Measurements from ENCODE around the gene RNF11. TPM values are rescaled to one million over a fixed set of nuclear protein-coding genes. Genes with fewer than 3 reads are reported as not detected.
A peak's percentile ranks its signal among the peaks of the same experiment; 100 is the strongest.

The RNF11 gene
- total RNA-seq, 1 donor from 2014 or later: 53.8 TPM

DNA sequence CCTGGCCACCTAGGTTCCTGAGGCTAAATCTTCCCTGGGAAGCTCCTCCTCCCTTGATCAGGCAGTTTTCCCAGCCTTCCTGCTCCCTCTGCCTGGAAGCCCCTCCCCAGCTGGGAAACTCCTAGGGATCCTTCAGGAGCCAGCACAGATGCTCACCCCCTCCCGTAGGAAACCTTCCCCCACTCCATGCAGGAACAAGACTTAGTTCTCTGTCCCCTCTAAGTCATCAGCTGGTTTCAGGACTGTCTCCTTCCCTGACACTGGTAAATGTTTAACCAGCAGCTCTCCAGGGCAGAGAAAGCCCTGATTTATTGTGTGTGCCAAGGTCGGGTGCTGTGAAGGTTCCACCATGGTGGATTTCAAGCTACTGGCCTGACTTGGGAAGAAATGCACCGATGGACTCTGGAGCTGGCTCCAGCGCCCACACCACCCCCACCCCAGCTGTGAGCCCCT, 69.3 kb downstream of the RNF11 start:
- Histone ChIP-seq H3K9me3 (ENCODE audit: control insufficient read depth in 3 of 3, low read length in 3 of 3) (no peaks in the 10 kb centered on the region), H3K27me3 (ENCODE audit: control insufficient read depth in 3 of 3, insufficient read depth in 3 of 3, low read length in 3 of 3) (no peaks in the 10 kb centered on the region), H3K4me3 (ENCODE audit: low read length in 3 of 3) (no peak overlapping the region), H3K9ac (ENCODE audit: low read depth in 1 of 3, low read length in 3 of 3) (no peak overlapping the region), H3K27ac (ENCODE audit: low read depth, low read length) (no peak overlapping the region), H3K36me3 (ENCODE audit: control insufficient read depth in 3 of 3, insufficient read depth in 3 of 3, low read length in 3 of 3) (no peaks in the 10 kb centered on the region), H3K4me1 (ENCODE audit: control insufficient read depth in 3 of 3, insufficient read depth in 3 of 3, low read length in 3 of 3) (no peaks in the 10 kb centered on the region)

DNA sequence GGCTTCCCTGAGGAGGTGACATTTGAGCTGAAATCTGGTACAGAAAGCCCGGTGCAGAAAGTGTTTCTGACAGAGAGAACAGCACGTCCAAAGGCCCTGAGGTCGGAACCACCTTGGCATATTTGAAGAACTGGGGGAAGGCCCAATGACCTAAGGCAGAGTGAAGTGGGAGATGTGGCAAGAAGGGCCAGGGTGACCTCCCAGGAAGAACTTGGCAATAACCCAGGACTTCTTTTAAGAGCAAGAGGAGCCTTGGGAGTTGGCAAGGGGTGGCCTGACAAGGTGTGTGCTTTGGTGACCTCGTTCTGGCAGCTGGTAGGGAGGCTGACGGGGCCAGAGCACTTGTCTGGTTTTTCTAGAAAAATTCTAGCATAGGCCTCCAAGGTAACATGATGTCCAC, 70.9 kb downstream of the RNF11 start:
- no peak overlapping the region for H3K9ac ChIP-seq (ENCODE audit: low read depth in 1 of 3, low read length in 3 of 3)
- H3K4me3 ChIP-seq (ENCODE audit: low read length in 3 of 3): no peak overlapping the region
- no peaks in the 10 kb centered on the region for H3K9me3 ChIP-seq (ENCODE audit: control insufficient read depth in 3 of 3, low read length in 3 of 3)
- no peaks in the 10 kb centered on the region for H3K27me3 ChIP-seq (ENCODE audit: control insufficient read depth in 3 of 3, insufficient read depth in 3 of 3, low read length in 3 of 3)
- H3K36me3 ChIP-seq (ENCODE audit: control insufficient read depth in 3 of 3, insufficient read depth in 3 of 3, low read length in 3 of 3): no peaks in the 10 kb centered on the region
- no peak overlapping the region for H3K27ac ChIP-seq (ENCODE audit: low read depth, low read length)
- H3K4me1 ChIP-seq (ENCODE audit: control insufficient read depth in 3 of 3, insufficient read depth in 3 of 3, low read length in 3 of 3): no peaks in the 10 kb centered on the region

DNA sequence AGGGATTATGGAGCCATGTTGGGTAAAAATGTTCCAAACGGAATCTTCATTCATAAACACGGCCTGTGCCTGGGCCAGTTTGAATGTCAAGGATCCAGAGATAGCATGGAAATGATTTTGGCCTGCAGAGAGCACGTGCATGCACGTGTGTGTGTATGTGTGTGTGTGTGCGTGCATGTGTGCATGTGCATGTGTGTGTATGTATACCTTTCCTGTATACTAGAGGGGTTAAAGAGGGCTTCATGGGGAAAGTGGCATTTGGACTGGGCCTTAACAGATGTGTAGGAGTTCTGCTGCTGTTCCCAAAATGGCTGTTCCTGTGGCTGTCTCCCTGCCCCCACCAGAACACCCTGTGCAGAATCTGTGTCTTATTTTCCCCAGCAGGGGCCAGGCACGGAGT, 72.6 kb downstream of the RNF11 start:
- H3K9ac ChIP-seq (ENCODE audit: low read depth in 1 of 3, low read length in 3 of 3): no peak overlapping the region
- no peak overlapping the region for H3K4me3 ChIP-seq (ENCODE audit: low read length in 3 of 3)
- no peaks in the 10 kb centered on the region for H3K36me3 ChIP-seq (ENCODE audit: control insufficient read depth in 3 of 3, insufficient read depth in 3 of 3, low read length in 3 of 3)
- no peaks in the 10 kb centered on the region for H3K9me3 ChIP-seq (ENCODE audit: control insufficient read depth in 3 of 3, low read length in 3 of 3)
- no peak overlapping the region for H3K27ac ChIP-seq (ENCODE audit: low read depth, low read length)
- H3K4me1 ChIP-seq (ENCODE audit: control insufficient read depth in 3 of 3, insufficient read depth in 3 of 3, low read length in 3 of 3): no peaks in the 10 kb centered on the region
- no peaks in the 10 kb centered on the region for H3K27me3 ChIP-seq (ENCODE audit: control insufficient read depth in 3 of 3, insufficient read depth in 3 of 3, low read length in 3 of 3)

DNA sequence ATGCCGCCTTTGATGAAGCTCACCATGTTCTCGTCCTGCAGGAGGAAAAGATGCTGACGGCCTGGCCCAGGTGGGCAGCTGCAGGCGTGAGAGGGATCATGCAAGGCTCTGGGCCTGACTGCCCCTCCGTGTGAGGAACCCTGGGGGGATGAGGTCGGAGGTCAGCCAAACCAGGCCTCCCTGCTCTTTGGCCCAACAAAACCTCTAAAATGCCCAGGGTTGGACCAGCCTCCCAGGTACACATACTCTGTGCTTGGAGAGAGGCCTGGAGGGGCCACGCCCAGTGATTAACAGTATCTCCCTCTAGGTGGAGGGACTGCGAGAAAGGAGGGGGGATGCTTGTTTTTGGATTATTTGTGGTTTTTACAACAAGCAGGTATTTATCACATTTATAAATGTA, 73.2 kb downstream of the RNF11 start:
- no peaks in the 10 kb centered on the region for H3K36me3 ChIP-seq (ENCODE audit: control insufficient read depth in 3 of 3, insufficient read depth in 3 of 3, low read length in 3 of 3)
- no peaks in the 10 kb centered on the region for H3K27me3 ChIP-seq (ENCODE audit: control insufficient read depth in 3 of 3, insufficient read depth in 3 of 3, low read length in 3 of 3)
- no peak overlapping the region for H3K4me3 ChIP-seq (ENCODE audit: low read length in 3 of 3)
- H3K9ac ChIP-seq (ENCODE audit: low read depth in 1 of 3, low read length in 3 of 3): no peak overlapping the region
- peaks cover 0 to 5% (median 0%) of the 10 kb centered on the region in 3 donors for H3K4me1 ChIP-seq (ENCODE audit: control insufficient read depth in 3 of 3, insufficient read depth in 3 of 3, low read length in 3 of 3)
- no peak overlapping the region for H3K27ac ChIP-seq (ENCODE audit: low read depth, low read length)
- no peaks in the 10 kb centered on the region for H3K9me3 ChIP-seq (ENCODE audit: control insufficient read depth in 3 of 3, low read length in 3 of 3)

DNA sequence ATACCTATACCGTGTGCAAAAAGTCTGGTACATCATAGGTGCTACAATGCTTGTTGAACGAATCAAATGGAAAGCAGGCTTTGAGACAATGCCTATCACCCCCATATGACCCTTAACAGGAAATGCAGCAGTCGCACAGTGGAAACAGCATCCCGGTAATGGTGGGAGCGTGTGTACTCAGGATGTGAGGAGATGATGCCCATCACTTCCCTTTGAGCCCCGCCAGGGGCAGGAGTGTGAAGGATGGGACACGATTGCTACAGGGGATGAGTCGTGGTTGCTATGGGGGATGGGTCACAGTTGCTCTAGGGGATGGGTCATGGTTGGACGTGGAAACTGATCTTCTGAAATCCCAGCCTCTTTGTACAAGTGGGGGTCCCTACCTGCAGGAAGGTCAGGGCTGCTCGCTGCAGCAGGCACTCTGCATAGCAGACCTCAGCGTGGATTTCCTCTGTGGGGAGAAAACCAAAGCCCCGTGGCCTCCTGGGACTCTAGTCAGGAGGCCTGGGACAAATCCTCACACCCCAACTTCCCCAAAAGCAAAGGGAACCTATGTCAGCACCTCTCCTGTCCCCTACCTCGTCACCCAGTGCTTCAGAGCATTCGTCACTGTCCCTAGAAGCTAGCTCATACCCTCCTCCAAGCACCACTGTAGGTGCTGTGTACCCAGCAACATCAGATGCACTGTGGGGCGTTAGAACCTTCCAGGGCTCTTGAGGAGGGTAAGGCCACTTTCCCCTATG, 75.0 kb downstream of the RNF11 start:
- Histone ChIP-seq H3K27ac (ENCODE audit: low read depth, low read length) (no peak overlapping the region), H3K27me3 (ENCODE audit: control insufficient read depth in 3 of 3, insufficient read depth in 3 of 3, low read length in 3 of 3) (no peaks in the 10 kb centered on the region), H3K4me1 (ENCODE audit: control insufficient read depth in 3 of 3, insufficient read depth in 3 of 3, low read length in 3 of 3) (peaks cover 0 to 7% (median 0%) of the 10 kb centered on the region in 3 donors), H3K9ac (ENCODE audit: low read depth in 1 of 3, low read length in 3 of 3) (no peak overlapping the region), H3K36me3 (ENCODE audit: control insufficient read depth in 3 of 3, insufficient read depth in 3 of 3, low read length in 3 of 3) (no peaks in the 10 kb centered on the region), H3K4me3 (ENCODE audit: low read length in 3 of 3) (no peak overlapping the region), H3K9me3 (ENCODE audit: control insufficient read depth in 3 of 3, low read length in 3 of 3) (no peaks in the 10 kb centered on the region)

DNA sequence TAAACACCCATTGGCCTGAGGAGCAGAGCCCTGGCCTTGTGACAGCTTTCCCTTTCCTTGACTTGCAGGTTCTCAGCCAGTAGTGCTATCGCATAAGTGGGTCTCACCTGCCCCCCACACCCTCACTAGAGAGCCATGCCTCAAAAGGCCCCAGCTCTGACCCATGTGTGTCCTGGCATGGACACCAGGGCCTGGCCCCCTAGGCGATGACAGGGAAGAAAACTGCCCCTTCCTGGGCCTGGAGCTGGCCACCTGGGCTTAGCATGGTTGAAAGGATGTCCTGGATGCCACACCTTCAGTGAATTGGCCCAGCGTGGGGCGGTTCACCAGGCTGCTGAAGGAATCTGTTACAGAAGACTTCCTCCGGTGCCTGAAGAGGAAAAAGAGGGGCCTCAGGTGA, 75.8 kb downstream of the RNF11 start:
- H3K36me3 ChIP-seq (ENCODE audit: control insufficient read depth in 3 of 3, insufficient read depth in 3 of 3, low read length in 3 of 3): no peaks in the 10 kb centered on the region
- no peaks in the 10 kb centered on the region for H3K27me3 ChIP-seq (ENCODE audit: control insufficient read depth in 3 of 3, insufficient read depth in 3 of 3, low read length in 3 of 3)
- H3K27ac ChIP-seq (ENCODE audit: low read depth, low read length): no peak overlapping the region
- H3K9me3 ChIP-seq (ENCODE audit: control insufficient read depth in 3 of 3, low read length in 3 of 3): no peaks in the 10 kb centered on the region
- H3K4me1 ChIP-seq (ENCODE audit: control insufficient read depth in 3 of 3, insufficient read depth in 3 of 3, low read length in 3 of 3): peaks cover 0 to 7% (median 0%) of the 10 kb centered on the region in 3 donors
- no peak overlapping the region for H3K4me3 ChIP-seq (ENCODE audit: low read length in 3 of 3)
- no peak overlapping the region for H3K9ac ChIP-seq (ENCODE audit: low read depth in 1 of 3, low read length in 3 of 3)

DNA sequence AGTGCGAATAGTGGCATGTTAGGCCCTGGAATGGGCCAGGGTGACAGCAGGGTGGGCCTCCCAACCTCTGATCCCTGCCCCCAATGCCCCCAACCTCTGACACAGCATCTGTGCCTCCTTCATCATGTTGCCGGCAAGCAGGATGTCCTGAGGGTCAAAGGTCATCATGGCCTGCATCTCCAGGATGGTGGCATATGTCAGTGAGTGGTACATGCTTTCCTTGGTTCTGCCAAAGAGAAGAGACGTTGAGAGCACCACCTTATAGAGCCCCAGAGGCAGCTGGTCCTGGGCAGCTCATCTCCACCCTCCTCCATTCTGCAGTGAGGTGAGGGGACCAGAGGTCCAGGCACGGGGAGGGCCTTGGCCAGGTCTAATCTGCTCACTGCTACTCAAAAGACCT, 76.6 kb downstream of the RNF11 start:
- Histone ChIP-seq H3K27ac (ENCODE audit: low read depth, low read length) (no peak overlapping the region), H3K4me1 (ENCODE audit: control insufficient read depth in 3 of 3, insufficient read depth in 3 of 3, low read length in 3 of 3) (peaks cover 0 to 7% (median 0%) of the 10 kb centered on the region in 3 donors), H3K36me3 (ENCODE audit: control insufficient read depth in 3 of 3, insufficient read depth in 3 of 3, low read length in 3 of 3) (no peaks in the 10 kb centered on the region), H3K4me3 (ENCODE audit: low read length in 3 of 3) (no peak overlapping the region), H3K9ac (ENCODE audit: low read depth in 1 of 3, low read length in 3 of 3) (no peak overlapping the region), H3K9me3 (ENCODE audit: control insufficient read depth in 3 of 3, low read length in 3 of 3) (no peaks in the 10 kb centered on the region), H3K27me3 (ENCODE audit: control insufficient read depth in 3 of 3, insufficient read depth in 3 of 3, low read length in 3 of 3) (no peaks in the 10 kb centered on the region)

DNA sequence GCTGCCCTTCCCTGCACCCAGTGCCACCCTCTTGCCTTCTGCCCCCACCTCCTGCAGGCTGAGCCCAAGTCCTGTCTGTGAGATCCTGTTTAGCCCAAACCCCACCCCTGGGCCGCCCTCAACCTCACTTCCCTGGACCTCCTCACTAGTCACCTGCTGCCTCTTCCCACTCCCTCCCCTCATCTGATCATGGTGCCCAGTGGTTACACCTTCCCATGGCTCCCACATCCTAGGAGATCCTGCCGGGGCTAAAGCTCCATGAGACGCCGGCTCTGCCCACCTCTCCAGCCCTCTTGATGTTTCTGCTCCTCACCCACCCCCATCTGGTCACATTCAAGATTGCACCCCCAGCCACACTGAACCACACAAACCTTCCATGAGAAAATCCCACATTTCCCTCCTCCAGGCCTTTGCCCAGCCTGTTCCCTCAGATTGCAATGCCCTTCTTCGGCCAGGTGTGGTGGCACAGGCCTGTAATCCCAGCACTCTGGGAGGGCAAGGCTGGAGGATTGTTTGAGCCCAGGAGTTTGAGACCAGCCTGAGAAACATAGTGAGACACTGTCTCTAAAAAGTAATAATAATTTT, 77.3 kb downstream of the RNF11 start:
- no peak overlapping the region for H3K4me3 ChIP-seq (ENCODE audit: low read length in 3 of 3)
- no peaks in the 10 kb centered on the region for H3K27me3 ChIP-seq (ENCODE audit: control insufficient read depth in 3 of 3, insufficient read depth in 3 of 3, low read length in 3 of 3)
- no peak overlapping the region for H3K9ac ChIP-seq (ENCODE audit: low read depth in 1 of 3, low read length in 3 of 3)
- H3K27ac ChIP-seq (ENCODE audit: low read depth, low read length): no peak overlapping the region
- H3K4me1 ChIP-seq (ENCODE audit: control insufficient read depth in 3 of 3, insufficient read depth in 3 of 3, low read length in 3 of 3): peaks cover 0 to 7% (median 0%) of the 10 kb centered on the region in 3 donors
- no peaks in the 10 kb centered on the region for H3K9me3 ChIP-seq (ENCODE audit: control insufficient read depth in 3 of 3, low read length in 3 of 3)
- no peaks in the 10 kb centered on the region for H3K36me3 ChIP-seq (ENCODE audit: control insufficient read depth in 3 of 3, insufficient read depth in 3 of 3, low read length in 3 of 3)

DNA sequence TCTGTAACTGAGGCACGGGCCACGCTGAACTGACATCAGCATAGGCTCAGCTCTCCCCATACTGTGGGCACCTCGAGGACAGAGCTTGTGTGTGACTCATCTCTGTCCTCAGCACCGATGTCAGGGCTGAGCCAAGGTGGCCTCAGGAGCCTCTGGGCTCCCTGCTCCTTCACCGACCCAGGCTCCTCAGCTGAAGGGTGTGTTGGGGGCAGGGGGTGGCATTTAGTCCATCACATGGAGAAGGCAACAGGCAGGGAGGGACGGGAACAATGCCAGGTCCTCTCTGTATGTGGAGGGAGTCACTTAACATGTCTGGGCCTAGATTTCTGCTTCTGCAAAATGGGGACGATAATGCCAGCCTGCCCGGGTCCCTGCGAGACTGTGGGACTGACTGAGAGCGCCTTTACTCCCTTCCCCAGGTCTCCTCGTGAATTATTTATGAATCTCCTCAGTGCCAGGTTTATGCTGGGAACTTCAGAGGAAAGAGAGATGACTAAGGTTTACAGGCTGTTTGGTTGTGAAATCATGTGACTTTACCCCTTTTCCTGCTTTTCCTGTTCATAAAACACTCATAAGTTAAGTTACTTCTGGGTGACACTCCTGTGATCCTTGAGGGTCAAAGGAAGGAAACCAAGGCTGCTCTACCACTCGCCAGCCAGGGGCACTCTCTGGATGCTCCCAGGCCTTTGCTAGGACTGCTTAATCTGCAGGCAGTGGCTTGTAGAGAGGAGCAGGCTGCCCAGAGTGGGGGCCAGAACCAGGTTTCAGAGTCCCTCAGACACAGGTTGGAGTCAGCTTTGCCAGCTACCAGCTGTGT, 78.1 kb downstream of the RNF11 start:
- Histone ChIP-seq H3K36me3 (ENCODE audit: control insufficient read depth in 3 of 3, insufficient read depth in 3 of 3, low read length in 3 of 3) (no peaks in the 10 kb centered on the region), H3K27me3 (ENCODE audit: control insufficient read depth in 3 of 3, insufficient read depth in 3 of 3, low read length in 3 of 3) (no peaks in the 10 kb centered on the region), H3K4me3 (ENCODE audit: low read length in 3 of 3) (no peak overlapping the region), H3K27ac (ENCODE audit: low read depth, low read length) (peak overlapping the region; percentile 1), H3K4me1 (ENCODE audit: control insufficient read depth in 3 of 3, insufficient read depth in 3 of 3, low read length in 3 of 3) (peaks cover 0 to 7% (median 0%) of the 10 kb centered on the region in 3 donors), H3K9me3 (ENCODE audit: control insufficient read depth in 3 of 3, low read length in 3 of 3) (no peaks in the 10 kb centered on the region), H3K9ac (ENCODE audit: low read depth in 1 of 3, low read length in 3 of 3) (no peak overlapping the region)

DNA sequence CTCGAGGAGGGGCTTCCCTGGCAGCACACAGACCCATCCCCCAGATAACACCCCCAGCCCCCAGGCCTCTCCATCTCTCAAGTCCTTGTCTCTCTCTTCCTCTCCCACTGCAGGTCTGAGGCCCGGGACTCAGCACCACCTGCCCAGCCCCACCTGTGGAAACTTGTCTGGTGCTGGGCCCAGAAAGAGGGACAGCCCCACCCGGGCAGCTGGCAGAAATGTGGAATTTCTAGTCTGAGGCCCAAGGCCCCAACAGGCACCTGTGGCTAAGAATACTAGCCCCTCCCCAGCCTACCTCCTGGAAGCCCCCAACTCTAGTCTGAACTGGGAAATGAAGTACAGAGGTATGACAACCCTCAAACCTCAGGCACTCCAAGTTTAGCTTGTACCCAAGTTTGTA, 78.9 kb downstream of the RNF11 start:
- Histone ChIP-seq H3K4me3 (ENCODE audit: low read length in 3 of 3) (no peak overlapping the region), H3K36me3 (ENCODE audit: control insufficient read depth in 3 of 3, insufficient read depth in 3 of 3, low read length in 3 of 3) (no peaks in the 10 kb centered on the region), H3K4me1 (ENCODE audit: control insufficient read depth in 3 of 3, insufficient read depth in 3 of 3, low read length in 3 of 3) (peaks cover 0 to 7% (median 0%) of the 10 kb centered on the region in 3 donors), H3K9ac (ENCODE audit: low read depth in 1 of 3, low read length in 3 of 3) (no peak overlapping the region), H3K9me3 (ENCODE audit: control insufficient read depth in 3 of 3, low read length in 3 of 3) (no peaks in the 10 kb centered on the region), H3K27ac (ENCODE audit: low read depth, low read length) (no peak overlapping the region), H3K27me3 (ENCODE audit: control insufficient read depth in 3 of 3, insufficient read depth in 3 of 3, low read length in 3 of 3) (no peaks in the 10 kb centered on the region)
